Endodermal cell (in vitro differentiated cells): Measurements from ENCODE around the gene TTC9. TPM values are rescaled to one million over a fixed set of nuclear protein-coding genes. Genes with fewer than 3 reads are reported as not detected.

Source experiments
- DNase-seq: peaks from one replicate; pipeline ENCODE4 v3.0.0-alpha.2; 2017
- H3K27ac ChIP-seq: 2 replicates; pipeline ENCODE4 v1.5.1; 2013; ENCODE audit warnings: mild to moderate bottlenecking, low read depth, low read length, moderate library complexity
- H3K27me3 ChIP-seq: 2 replicates; pipeline ENCODE4 v1.6.1; 2013; ENCODE audit warnings: mild to moderate bottlenecking, low read length, moderate library complexity; ENCODE audit not compliant: insufficient read depth, control insufficient read depth, poor library complexity, severe bottlenecking
- H3K36me3 ChIP-seq: 2 replicates; pipeline ENCODE4 v1.7.0; 2013; ENCODE audit warnings: mild to moderate bottlenecking, low read length, moderate library complexity; ENCODE audit not compliant: control insufficient read depth, insufficient read depth
- H3K4me1 ChIP-seq: one replicate; pipeline ENCODE4 v1.7.0; 2013; ENCODE audit warnings: low read length; ENCODE audit not compliant: control insufficient read depth, insufficient read depth
- H3K4me3 ChIP-seq: 2 replicates; pipeline ENCODE4 v1.5.1; 2013; ENCODE audit warnings: mild to moderate bottlenecking, low read length, moderate library complexity
- H3K9ac ChIP-seq: 2 replicates; pipeline ENCODE4 v1.6.1; 2013; ENCODE audit warnings: mild to moderate bottlenecking, low read length, moderate library complexity; ENCODE audit not compliant: poor library complexity, severe bottlenecking; ENCODE audit errors: extremely low read depth
- H3K9me3 ChIP-seq: 2 replicates; pipeline ENCODE4 v1.6.1; 2013; ENCODE audit warnings: mild to moderate bottlenecking, low read length, moderate library complexity; ENCODE audit not compliant: control insufficient read depth
- H3K27ac Mint-ChIP-seq: 2 replicates; pipeline ENCODE4 v1.8.0; 2020; ENCODE audit warnings: mixed read lengths
- H3K27me3 Mint-ChIP-seq: 2 replicates; pipeline ENCODE4 v1.8.0; 2021; ENCODE audit warnings: mild to moderate bottlenecking, mixed read lengths; ENCODE audit not compliant: insufficient read depth
- H3K36me3 Mint-ChIP-seq: 2 replicates; pipeline ENCODE4 v1.8.0; 2020; ENCODE audit warnings: low read depth, mixed read lengths
- H3K4me1 Mint-ChIP-seq: 2 replicates; pipeline ENCODE4 v1.8.0; 2020; ENCODE audit warnings: mixed read lengths
- H3K4me3 Mint-ChIP-seq: 2 replicates; pipeline ENCODE4 v1.8.0; 2020; ENCODE audit warnings: mild to moderate bottlenecking, moderate library complexity, mixed read lengths
- H3K9me3 Mint-ChIP-seq: 2 replicates; pipeline ENCODE4 v1.8.0; 2020; ENCODE audit warnings: mild to moderate bottlenecking, mixed read lengths
- CTCF ChIP-seq: fragments of 200-600 bp; sonication (generic); conservative IDR thresholded peaks from 2 replicates; pipeline ENCODE4 v1.5.0; 2021; ENCODE audit warnings: antibody characterized with exemption, mild to moderate bottlenecking
- WGBS, 2 experiments: methylation state at CpG; one replicate each; pipeline versions ENCODE4 v1.1.5 to v1.1.7; 2013; ENCODE audit warnings: missing lambda C conversion rate in 2 of 2, mixed read lengths in 1 of 2; ENCODE audit not compliant: insufficient coverage in 1 of 2, insufficient read length in 1 of 2; 5-methylcytosine and 5-hydroxymethylcytosine counted together
- total RNA-seq, 2 donors: library from RNA; stranded (reverse); fragmentation: NEBNext Ultra II Directional in 1 of 2; extraction: Animal tissue kit (Norgen Biotek cat#: 25700) in 1 of 2; gene quantifications; 2 replicates in 1 of 2; 3 replicates in 1 of 2; pipeline ENCODE4 v1.2.1, GENCODE V29; 2021

TTC9 gene
- total RNA-seq, 2 donors from 2014 or later, result 9.4 to 11.6 TPM

GRCh38 chr14:70635971-70636595 is 5.6 kb upstream of the TTC9 start:
- Histone ChIP-seq H3K27me3 (no peaks in the 10 kb centered on the region), H3K4me3 (no peak overlapping the region), H3K9ac (no peak overlapping the region), H3K27ac (no peak overlapping the region), H3K36me3 (no peaks in the 10 kb centered on the region), H3K9me3 (peaks cover 10% of the 10 kb centered on the region), H3K4me1 (no peaks in the 10 kb centered on the region)
- H3K4me3 Mint-ChIP-seq, result no peak overlapping the region
- WGBS, 2 experiments, result 96 to 100% methylated on average over 2 to 6 of the region's 6 CpGs
- peaks cover 5% of the 10 kb centered on the region for H3K27me3 Mint-ChIP-seq
- no peak for DNase-seq
- no peaks in the 10 kb centered on the region for H3K36me3 Mint-ChIP-seq
- TF ChIP-seq CTCF, result no peak
- H3K4me1 Mint-ChIP-seq, result peaks cover 12% of the 10 kb centered on the region
- no peak overlapping the region for H3K27ac Mint-ChIP-seq
- peaks cover 12% of the 10 kb centered on the region for H3K9me3 Mint-ChIP-seq

GRCh38 chr14:70638416-70638815 is 3.3 kb upstream of the TTC9 start:
- 100% methylated on average over 1 to 2 of the region's 2 CpGs for WGBS, 2 experiments
- Mint-ChIP-seq H3K27me3 (peaks cover 8% of the 10 kb centered on the region), H3K9me3 (peaks cover 12% of the 10 kb centered on the region), H3K4me1 (peaks cover 19% of the 10 kb centered on the region), H3K4me3 (no peak overlapping the region), H3K36me3 (no peaks in the 10 kb centered on the region), H3K27ac (no peak overlapping the region)
- Histone ChIP-seq H3K27me3 (no peaks in the 10 kb centered on the region), H3K27ac (no peak overlapping the region), H3K4me1 (no peaks in the 10 kb centered on the region), H3K4me3 (no peak overlapping the region), H3K36me3 (no peaks in the 10 kb centered on the region), H3K9me3 (peaks cover 10% of the 10 kb centered on the region), H3K9ac (no peak overlapping the region)
- no peak for DNase-seq
- TF ChIP-seq CTCF, result no peak

- H3K4me3 ChIP-seq, result peak overlapping the region; percentile 80
- H3K27ac Mint-ChIP-seq, result peak overlapping the region; percentile 18
- H3K4me1 Mint-ChIP-seq, result peaks cover 33% of the 10 kb centered on the region
- peaks cover 6% of the 10 kb centered on the region for H3K9me3 ChIP-seq
- DNase-seq, result peak; percentile 75
- no peaks in the 10 kb centered on the region for H3K27me3 ChIP-seq
- peaks cover 9% of the 10 kb centered on the region for H3K27me3 Mint-ChIP-seq
- H3K9ac ChIP-seq, result no peak overlapping the region
- peak overlapping the region; percentile 84 for H3K4me3 Mint-ChIP-seq
- peaks cover 4% of the 10 kb centered on the region for H3K36me3 Mint-ChIP-seq
- peaks cover 3% of the 10 kb centered on the region for H3K9me3 Mint-ChIP-seq
- no peak overlapping the region for H3K27ac ChIP-seq
- 2% methylated on average over 13 to 28 of the region's 28 CpGs for WGBS, 2 experiments
- H3K4me1 ChIP-seq, result peaks cover 8% of the 10 kb centered on the region
- TF ChIP-seq CTCF, result no peak
- no peaks in the 10 kb centered on the region for H3K36me3 ChIP-seq
These were observed 673 bp upstream of the TTC9 start for GRCh38 chr14:70640938-70641547.
